IMR-90 (cell line): ENCODE data around the gene SLC2A6. TPM values are rescaled to one million over a fixed set of nuclear protein-coding genes. Genes with fewer than 3 reads are reported as not detected.

Source experiments
- ATAC-seq: fragments of 200-7000 bp; cut with Tn5 transposase; 2 replicates; pipeline ENCODE4 v1.9.1; 2020; ENCODE audit warnings: low read depth, mild to moderate bottlenecking, moderate library complexity
- BruUV-seq: library from RNA; stranded (reverse); fragments of 400-500 nt; replicated peaks from 2 replicates; lab custom pipeline; 2021; lab: Mats Ljungman, UMichigan
- CTCF ChIA-PET: fragments of 300-600 bp; formaldehyde crosslinking; extraction: SDS; loops from one replicate; lab custom pipeline; 2021; ENCODE audit warnings: antibody characterized with exemption; lab: Yijun Ruan, JAX
- POLR2A ChIA-PET: fragments of 300-600 bp; sonication (Branson Sonifier 250); formaldehyde crosslinking; loops from one replicate; lab custom pipeline; 2022; ENCODE audit warnings: antibody characterized with exemption; ENCODE audit not compliant: unreplicated experiment; lab: Charles Lee
- DNase-seq: peaks from one replicate; pipeline ENCODE4 v3.0.0; 2013
- H2AFZ ChIP-seq: replicated peaks from 2 replicates; pipeline ENCODE3; 2013; ENCODE audit warnings: low read length, mild to moderate bottlenecking; ENCODE audit not compliant: poor library complexity
- H2AK5ac ChIP-seq: 2 replicates; pipeline ENCODE4 v1.6.1; 2013; ENCODE audit warnings: low read depth, low read length, inconsistent platforms
- H2AK9ac ChIP-seq: replicated peaks from 2 replicates; pipeline ENCODE3; 2013; ENCODE audit warnings: mild to moderate bottlenecking, low read depth, low read length, moderate library complexity; ENCODE audit not compliant: poor library complexity
- H2BK120ac ChIP-seq: 2 replicates; pipeline ENCODE4 v1.6.1; 2013; ENCODE audit warnings: low read depth, low read length, inconsistent platforms
- H2BK15ac ChIP-seq: 3 replicates; pipeline ENCODE4 v1.6.1; 2013; ENCODE audit warnings: low read depth, low read length, inconsistent platforms
- H2BK20ac ChIP-seq: 2 replicates; pipeline ENCODE4 v1.6.1; 2013; ENCODE audit warnings: low read depth, mild to moderate bottlenecking, inconsistent platforms, low read length, moderate library complexity
- H2BK5ac ChIP-seq: 2 replicates; pipeline ENCODE4 v1.6.1; 2013; ENCODE audit warnings: mild to moderate bottlenecking, low read depth, low read length, inconsistent platforms; ENCODE audit not compliant: poor library complexity, severe bottlenecking
- H3K14ac ChIP-seq: replicated peaks from 2 replicates; pipeline ENCODE4 v1.6.1; 2013; ENCODE audit warnings: low read depth, low read length, inconsistent platforms
- H3K18ac ChIP-seq: 2 replicates; pipeline ENCODE4 v1.6.1; 2013; ENCODE audit warnings: low read depth, low read length, control low read depth
- H3K23ac ChIP-seq: 2 replicates; pipeline ENCODE4 v1.6.1; 2013; ENCODE audit warnings: low read depth, low read length, inconsistent platforms
- H3K27ac ChIP-seq: 2 replicates; pipeline ENCODE4 v1.5.1; 2013; ENCODE audit warnings: mild to moderate bottlenecking, control low read depth, low read length; ENCODE audit not compliant: insufficient read depth
- H3K27me3 ChIP-seq: 2 replicates; pipeline ENCODE4 v1.6.1; 2013; ENCODE audit warnings: low read length; ENCODE audit not compliant: control insufficient read depth, insufficient read depth
- H3K36me3 ChIP-seq: 2 replicates; pipeline ENCODE4 v1.6.1; 2013; ENCODE audit warnings: low read length, mixed read lengths; ENCODE audit not compliant: control insufficient read depth, insufficient read depth
- H3K4ac ChIP-seq: 2 replicates; pipeline ENCODE4 v1.6.1; 2013; ENCODE audit warnings: low read depth, low read length, inconsistent platforms
- H3K4me1 ChIP-seq: 2 replicates; pipeline ENCODE4 v1.6.1; 2013; ENCODE audit warnings: low read length, mixed read lengths; ENCODE audit not compliant: control insufficient read depth, insufficient read depth
- H3K4me2 ChIP-seq: 2 replicates; pipeline ENCODE4 v1.6.1; 2013; ENCODE audit warnings: low read depth, mild to moderate bottlenecking, control low read depth, low read length, moderate library complexity
- H3K4me3 ChIP-seq: 2 replicates; pipeline ENCODE4 v1.5.1; 2013; ENCODE audit warnings: low read depth, mild to moderate bottlenecking, control low read depth, low read length, moderate library complexity; ENCODE audit not compliant: insufficient read depth
- H3K56ac ChIP-seq: 2 replicates; pipeline ENCODE4 v1.6.1; 2013; ENCODE audit warnings: low read length, inconsistent platforms; ENCODE audit not compliant: insufficient read depth; ENCODE audit errors: extremely low read depth
- H3K79me1 ChIP-seq, 2 experiments: 2 replicates each; pipeline ENCODE4 v1.6.1; 2013; ENCODE audit warnings: low read length in 2 of 2, inconsistent platforms in 1 of 2, low read depth in 1 of 2
- H3K9ac ChIP-seq: 2 replicates; pipeline ENCODE4 v1.6.1; 2013; ENCODE audit warnings: low read depth, low read length, control low read depth
- H3K9me1 ChIP-seq: 2 replicates; pipeline ENCODE4 v1.6.1; 2013; ENCODE audit warnings: low read length, inconsistent platforms; ENCODE audit not compliant: insufficient read depth
- H3K9me3 ChIP-seq: 2 replicates; pipeline ENCODE4 v1.6.1; 2013; ENCODE audit warnings: low read length; ENCODE audit not compliant: control insufficient read depth, insufficient read depth
- H4K20me1 ChIP-seq: 2 replicates; pipeline ENCODE4 v1.6.1; 2013; ENCODE audit warnings: low read length, inconsistent platforms; ENCODE audit not compliant: insufficient read depth
- H4K5ac ChIP-seq: 2 replicates; pipeline ENCODE4 v1.6.1; 2013; ENCODE audit warnings: mild to moderate bottlenecking, low read depth, low read length, control low read depth
- H4K8ac ChIP-seq, 2 experiments: 2 replicates each; pipeline ENCODE4 v1.6.1; 2013; ENCODE audit warnings: low read depth in 2 of 2, low read length in 2 of 2, control low read depth in 1 of 2, inconsistent platforms in 1 of 2
- H4K91ac ChIP-seq: 2 replicates; pipeline ENCODE4 v1.6.1; 2013; ENCODE audit warnings: low read depth, low read length, inconsistent platforms; ENCODE audit not compliant: insufficient read depth
- BHLHE40 ChIP-seq: fragments of 150-350 bp; IDR thresholded peaks from 2 replicates; pipeline ENCODE4 v1.6.1; 2016; ENCODE audit warnings: mild to moderate bottlenecking, low read depth, low read length
- CEBPB ChIP-seq: IDR thresholded peaks from 2 replicates; pipeline ENCODE4 v1.6.1; 2012; ENCODE audit warnings: low read depth, low read length, improper control_type of control experiment
- CHD1 ChIP-seq: IDR thresholded peaks from 2 replicates; pipeline ENCODE4 v1.6.1; 2012; ENCODE audit warnings: low read depth, low read length, improper control_type of control experiment
- FOS ChIP-seq: fragments of 150-350 bp; IDR thresholded peaks from 2 replicates; pipeline ENCODE4 v1.6.1; 2016; ENCODE audit warnings: low read depth, low read length
- MAFK ChIP-seq: IDR thresholded peaks from 2 replicates; pipeline ENCODE4 v1.6.1; 2012; ENCODE audit warnings: low read depth, low read length, improper control_type of control experiment
- MAZ ChIP-seq: IDR thresholded peaks from 2 replicates; pipeline ENCODE4 v1.6.1; 2012; ENCODE audit warnings: low read depth, mild to moderate bottlenecking, low read length, improper control_type of control experiment, moderate library complexity, borderline replicate concordance
- MXI1 ChIP-seq: IDR thresholded peaks from 2 replicates; pipeline ENCODE4 v1.6.1; 2012; ENCODE audit warnings: low read depth, mild to moderate bottlenecking, low read length, moderate library complexity, borderline replicate concordance
- NFE2L2 ChIP-seq: fragments of 150-350 bp; IDR thresholded peaks from 2 replicates; pipeline ENCODE4 v1.6.1; 2016; ENCODE audit warnings: low read depth, mild to moderate bottlenecking, low read length
- POLR2A ChIP-seq: IDR thresholded peaks from 2 replicates; pipeline ENCODE4 v1.6.1; 2012; ENCODE audit warnings: mild to moderate bottlenecking, low read depth, low read length
- RAD21 ChIP-seq: IDR thresholded peaks from 2 replicates; pipeline ENCODE4 v1.6.1; 2012; ENCODE audit warnings: low read length, improper control_type of control experiment
- RCOR1 ChIP-seq: IDR thresholded peaks from 2 replicates; pipeline ENCODE4 v1.6.1; 2012; ENCODE audit warnings: mild to moderate bottlenecking, low read length, improper control_type of control experiment; ENCODE audit not compliant: insufficient replicate concordance
- RFX5 ChIP-seq: IDR thresholded peaks from 2 replicates; pipeline ENCODE4 v1.8.0; 2012; ENCODE audit warnings: low read depth, mild to moderate bottlenecking, low read length, moderate library complexity
- SMC3 ChIP-seq: fragments of 150-350 bp; IDR thresholded peaks from 2 replicates; pipeline ENCODE4 v1.6.1; 2016; ENCODE audit warnings: low read depth, mild to moderate bottlenecking, antibody characterized with exemption, low read length, moderate library complexity
- WGBS, 2 experiments: methylation state at CpG; one replicate each; pipeline versions ENCODE4 v1.1.5 to v1.1.7; 2013; ENCODE audit warnings: missing lambda C conversion rate in 2 of 2; ENCODE audit not compliant: insufficient read length in 1 of 2; ENCODE audit errors: extremely low coverage in 2 of 2; 5-methylcytosine and 5-hydroxymethylcytosine counted together
- dilution Hi-C: fragments of 300-500 bp; cut with HindIII; formaldehyde crosslinking; loops from one replicate; pipeline ENCODE4 v1.14.3; 2018; ENCODE audit warnings: low sequenced_read_pairs; ENCODE audit not compliant: unreplicated experiment
- in situ Hi-C: fragments of 300-500 bp; cut with MboI; formaldehyde crosslinking; loops from 3 replicates; pipeline ENCODE4 v1.14.3; 2019; ENCODE audit warnings: low sequenced_read_pairs, inconsistent platforms, mixed read lengths
- intact Hi-C: fragments of 100-400 bp; cut with micrococcal nuclease; formaldehyde crosslinking; loops from 2 replicates; pipeline ENCODE4 v1.10.0; 2022
- polyA plus RNA-seq, 3 experiments: library from polyadenylated mRNA; depleted of rRNA; stranded (reverse); fragments of >200 nt; gene quantifications; 2 replicates each; pipeline ENCODE4 v1.2.3, GENCODE V29; 2012; ENCODE audit warnings: low replicate concordance in 1 of 3
- total RNA-seq: library from RNA; depleted of rRNA; stranded (reverse); fragments of >200 nt; gene quantifications from 2 replicates; pipeline ENCODE4 v1.2.3, GENCODE V29; 2012
- TF ChIP-seq, protein P1 (sequence below): fragments of 150-350 bp; IDR thresholded peaks from 2 replicates; pipeline ENCODE4 v1.6.1; 2017; ENCODE audit warnings: mild to moderate bottlenecking, antibody characterized with exemption, low read length, low read depth
- TF ChIP-seq, protein P2 (sequence below): conservative IDR thresholded peaks from 2 replicates; pipeline ENCODE4 v1.5.1; 2012; ENCODE audit warnings: mild to moderate bottlenecking, low read depth, low read length, improper control_type of control experiment
- TF ChIP-seq, protein P3 (sequence below): fragments of 150-350 bp; IDR thresholded peaks from 2 replicates; pipeline ENCODE4 v1.6.1; 2016; ENCODE audit warnings: low read depth, mild to moderate bottlenecking, low read length, moderate library complexity, borderline replicate concordance

Gene SLC2A6
- total and polyA plus RNA-seq, 2 of the 4 experiments (the other 2 are of a cell fraction) = 2.9 to 8.5 TPM

DNA sequence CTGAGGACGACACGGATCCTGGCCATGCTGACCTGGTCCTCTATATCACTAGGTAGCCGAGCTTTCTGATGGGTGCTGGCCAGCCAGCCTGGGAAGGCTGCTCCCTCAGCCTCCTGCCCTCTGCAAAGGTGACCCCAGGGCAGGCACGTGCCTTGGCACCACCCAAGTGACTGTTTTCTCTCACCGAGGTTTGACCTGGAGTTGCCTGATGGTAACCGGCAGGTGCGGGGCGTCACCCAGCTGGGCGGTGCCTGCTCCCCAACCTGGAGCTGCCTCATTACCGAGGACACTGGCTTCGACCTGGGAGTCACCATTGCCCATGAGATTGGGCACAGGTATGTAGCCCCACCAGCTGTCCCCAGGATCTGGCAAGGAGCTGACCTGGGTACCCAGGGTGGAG is 52.9 kb downstream of the SLC2A6 start:
- no peak overlapping the region for H2BK20ac ChIP-seq
- H3K27ac ChIP-seq = no peak overlapping the region
- in situ Hi-C loops = no loop called here
- H3K9ac ChIP-seq = no peak overlapping the region
- no peaks in the 10 kb centered on the region for H3K79me1 ChIP-seq
- H3K9me3 ChIP-seq = no peaks in the 10 kb centered on the region
- ChIA-PET CTCF (no interaction called here), POLR2A (no interaction called here)
- no peak overlapping the region for H3K56ac ChIP-seq
- BruUV-seq = no TSS peak
- no peak for ATAC-seq
- no peak overlapping the region for H2AK9ac ChIP-seq
- no peak overlapping the region for H4K5ac ChIP-seq
- no peak overlapping the region for H3K4me2 ChIP-seq
- H3K23ac ChIP-seq = no peak overlapping the region
- no peak overlapping the region for H4K91ac ChIP-seq
- H3K4ac ChIP-seq = no peak overlapping the region
- peak overlapping the region; percentile 28; the same call in 1 of the 2 replicates for H2AK5ac ChIP-seq
- H3K4me1 ChIP-seq = peaks cover 8% of the 10 kb centered on the region; the same call in 1 of the 2 replicates
- H2AFZ ChIP-seq = no peak overlapping the region
- WGBS, 2 experiments = 97% methylated on average over 6 of the region's 11 CpGs; no CpG with 5 or more reads in 1 of the 2 experiments
- peaks cover 14% of the 10 kb centered on the region for H3K9me1 ChIP-seq
- DNase-seq = no peak
- TF ChIP-seq RFX5 = no peak
- TF ChIP-seq MAZ = no peak
- no peak for TF ChIP-seq MXI1
- TF ChIP-seq NFE2L2 = no peak
- TF ChIP-seq, protein P1, sequence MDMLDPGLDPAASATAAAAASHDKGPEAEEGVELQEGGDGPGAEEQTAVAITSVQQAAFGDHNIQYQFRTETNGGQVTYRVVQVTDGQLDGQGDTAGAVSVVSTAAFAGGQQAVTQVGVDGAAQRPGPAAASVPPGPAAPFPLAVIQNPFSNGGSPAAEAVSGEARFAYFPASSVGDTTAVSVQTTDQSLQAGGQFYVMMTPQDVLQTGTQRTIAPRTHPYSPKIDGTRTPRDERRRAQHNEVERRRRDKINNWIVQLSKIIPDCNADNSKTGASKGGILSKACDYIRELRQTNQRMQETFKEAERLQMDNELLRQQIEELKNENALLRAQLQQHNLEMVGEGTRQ = no peak
- TF ChIP-seq SMC3 = no peak
- no peak for TF ChIP-seq POLR2A
- TF ChIP-seq, protein P2, sequence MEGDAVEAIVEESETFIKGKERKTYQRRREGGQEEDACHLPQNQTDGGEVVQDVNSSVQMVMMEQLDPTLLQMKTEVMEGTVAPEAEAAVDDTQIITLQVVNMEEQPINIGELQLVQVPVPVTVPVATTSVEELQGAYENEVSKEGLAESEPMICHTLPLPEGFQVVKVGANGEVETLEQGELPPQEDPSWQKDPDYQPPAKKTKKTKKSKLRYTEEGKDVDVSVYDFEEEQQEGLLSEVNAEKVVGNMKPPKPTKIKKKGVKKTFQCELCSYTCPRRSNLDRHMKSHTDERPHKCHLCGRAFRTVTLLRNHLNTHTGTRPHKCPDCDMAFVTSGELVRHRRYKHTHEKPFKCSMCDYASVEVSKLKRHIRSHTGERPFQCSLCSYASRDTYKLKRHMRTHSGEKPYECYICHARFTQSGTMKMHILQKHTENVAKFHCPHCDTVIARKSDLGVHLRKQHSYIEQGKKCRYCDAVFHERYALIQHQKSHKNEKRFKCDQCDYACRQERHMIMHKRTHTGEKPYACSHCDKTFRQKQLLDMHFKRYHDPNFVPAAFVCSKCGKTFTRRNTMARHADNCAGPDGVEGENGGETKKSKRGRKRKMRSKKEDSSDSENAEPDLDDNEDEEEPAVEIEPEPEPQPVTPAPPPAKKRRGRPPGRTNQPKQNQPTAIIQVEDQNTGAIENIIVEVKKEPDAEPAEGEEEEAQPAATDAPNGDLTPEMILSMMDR = no peak
- TF ChIP-seq RCOR1 = no peak
- TF ChIP-seq MAFK = no peak
- TF ChIP-seq RAD21 = no peak
- no peak for TF ChIP-seq CEBPB
- no peak for TF ChIP-seq CHD1
- TF ChIP-seq FOS = no peak
- TF ChIP-seq, protein P3, sequence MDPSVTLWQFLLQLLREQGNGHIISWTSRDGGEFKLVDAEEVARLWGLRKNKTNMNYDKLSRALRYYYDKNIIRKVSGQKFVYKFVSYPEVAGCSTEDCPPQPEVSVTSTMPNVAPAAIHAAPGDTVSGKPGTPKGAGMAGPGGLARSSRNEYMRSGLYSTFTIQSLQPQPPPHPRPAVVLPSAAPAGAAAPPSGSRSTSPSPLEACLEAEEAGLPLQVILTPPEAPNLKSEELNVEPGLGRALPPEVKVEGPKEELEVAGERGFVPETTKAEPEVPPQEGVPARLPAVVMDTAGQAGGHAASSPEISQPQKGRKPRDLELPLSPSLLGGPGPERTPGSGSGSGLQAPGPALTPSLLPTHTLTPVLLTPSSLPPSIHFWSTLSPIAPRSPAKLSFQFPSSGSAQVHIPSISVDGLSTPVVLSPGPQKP = no peak
- no peak for TF ChIP-seq BHLHE40
- intact Hi-C loops = no loop called here
- H2BK15ac ChIP-seq = no peak overlapping the region
- H3K27me3 ChIP-seq = peaks cover 15% of the 10 kb centered on the region
- H2BK120ac ChIP-seq = no peak overlapping the region
- peaks cover 8% of the 10 kb centered on the region; the same call in 1 of the 2 replicates for H4K20me1 ChIP-seq
- no peak overlapping the region for H3K18ac ChIP-seq
- dilution Hi-C loops = no loop called here
- H3K4me3 ChIP-seq = no peak overlapping the region
- H4K8ac ChIP-seq = no peak overlapping the region
- H3K14ac ChIP-seq = no peak overlapping the region
- peaks cover 4% of the 10 kb centered on the region; the same call in 1 of the 2 replicates for H3K36me3 ChIP-seq
- no peak overlapping the region for H2BK5ac ChIP-seq
